Gastroesophageal sphincter (tissue), 3 donors: Measurements from ENCODE around the gene MRPS18A.

ENCODE experiments used
- EP300 ChIP-seq: sonication (generic); formaldehyde crosslinking; IDR thresholded peaks from one replicate; pipeline ENCODE4 v1.6.1; 2017; ENCODE audit warnings: antibody characterized with exemption, mild to moderate bottlenecking
- POLR2A ChIP-seq, 2 donors: fragments of 450-650 bp; IDR thresholded peaks; one replicate each; pipeline ENCODE4 v1.6.1; 2017; ENCODE audit warnings: antibody characterized with exemption in 2 of 2, mild to moderate bottlenecking in 2 of 2, moderate library complexity in 1 of 2
- TF ChIP-seq, protein P1 (sequence below), 4 experiments: fragments of 200-600 bp in 2 of 4; fragments of 450-650 bp in 2 of 4; sonication (generic) in 1 of 4; IDR thresholded peaks; one replicate each; pipeline ENCODE4 v1.5.1; 2017 to 2019; ENCODE audit warnings: antibody characterized with exemption in 4 of 4, mild to moderate bottlenecking in 2 of 4, moderate library complexity in 2 of 4

DNA sequence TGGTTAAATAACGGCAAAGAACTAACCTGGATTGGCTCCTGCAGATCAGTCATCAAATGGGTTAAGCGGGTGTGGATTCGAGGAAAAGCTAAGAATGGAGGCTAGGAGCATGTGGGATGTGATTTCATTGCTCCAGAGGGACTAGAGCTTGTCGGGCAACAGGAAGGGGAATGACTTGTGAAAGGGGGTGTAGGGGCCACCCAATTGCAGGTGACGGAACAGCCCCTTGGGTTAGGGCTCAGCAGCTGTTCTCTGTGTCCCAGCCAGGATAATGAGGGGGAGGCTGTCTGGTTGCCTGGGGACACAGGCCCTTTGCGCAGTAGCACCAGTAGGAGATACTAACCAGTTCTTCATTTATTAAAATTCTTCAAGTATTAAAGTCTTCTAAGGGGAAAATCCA, 25.0 kb upstream of the MRPS18A start:
- TF ChIP-seq POLR2A (IDR thresholded peaks at IDR 0.05) (no peak), EP300 (no peak)
- TF ChIP-seq, protein P1, sequence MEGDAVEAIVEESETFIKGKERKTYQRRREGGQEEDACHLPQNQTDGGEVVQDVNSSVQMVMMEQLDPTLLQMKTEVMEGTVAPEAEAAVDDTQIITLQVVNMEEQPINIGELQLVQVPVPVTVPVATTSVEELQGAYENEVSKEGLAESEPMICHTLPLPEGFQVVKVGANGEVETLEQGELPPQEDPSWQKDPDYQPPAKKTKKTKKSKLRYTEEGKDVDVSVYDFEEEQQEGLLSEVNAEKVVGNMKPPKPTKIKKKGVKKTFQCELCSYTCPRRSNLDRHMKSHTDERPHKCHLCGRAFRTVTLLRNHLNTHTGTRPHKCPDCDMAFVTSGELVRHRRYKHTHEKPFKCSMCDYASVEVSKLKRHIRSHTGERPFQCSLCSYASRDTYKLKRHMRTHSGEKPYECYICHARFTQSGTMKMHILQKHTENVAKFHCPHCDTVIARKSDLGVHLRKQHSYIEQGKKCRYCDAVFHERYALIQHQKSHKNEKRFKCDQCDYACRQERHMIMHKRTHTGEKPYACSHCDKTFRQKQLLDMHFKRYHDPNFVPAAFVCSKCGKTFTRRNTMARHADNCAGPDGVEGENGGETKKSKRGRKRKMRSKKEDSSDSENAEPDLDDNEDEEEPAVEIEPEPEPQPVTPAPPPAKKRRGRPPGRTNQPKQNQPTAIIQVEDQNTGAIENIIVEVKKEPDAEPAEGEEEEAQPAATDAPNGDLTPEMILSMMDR (IDR thresholded peaks at IDR 0.05), result no peak
